H9 (cell line): ENCODE results near the gene B4GALT6. TPM values are rescaled to one million over a fixed set of nuclear protein-coding genes. Genes with fewer than 3 reads are reported as not detected.

Source experiments
- DNase-seq: peaks from one replicate; pipeline ENCODE4 v3.0.0-alpha.2; 2017
- H2AFZ ChIP-seq: one replicate; pipeline ENCODE4 v1.6.1; 2013; ENCODE audit warnings: mild to moderate bottlenecking, low read length, control low read depth, moderate library complexity
- H2AK5ac ChIP-seq: 2 replicates; pipeline ENCODE4 v1.6.1; 2013; ENCODE audit warnings: low read length, control low read depth, mixed read lengths; ENCODE audit not compliant: insufficient read length
- H2BK120ac ChIP-seq: one replicate; pipeline ENCODE4 v1.6.1; 2013; ENCODE audit warnings: low read depth, mild to moderate bottlenecking, low read length, control low read depth, inconsistent platforms; ENCODE audit not compliant: poor library complexity, severe bottlenecking
- H2BK12ac ChIP-seq: 2 replicates; pipeline ENCODE4 v1.6.1; 2013; ENCODE audit warnings: low read length, control low read depth, mixed read lengths, low read depth; ENCODE audit not compliant: insufficient read length
- H2BK15ac ChIP-seq: 2 replicates; pipeline ENCODE4 v1.6.1; 2013; ENCODE audit warnings: low read depth, low read length, control low read depth
- H2BK20ac ChIP-seq: one replicate; pipeline ENCODE4 v1.6.1; 2013; ENCODE audit warnings: low read depth, mild to moderate bottlenecking, low read length, control low read depth, inconsistent platforms; ENCODE audit not compliant: poor library complexity, severe bottlenecking
- H2BK5ac ChIP-seq: 2 replicates; pipeline ENCODE4 v1.6.1; 2013; ENCODE audit warnings: low read length, control low read depth, mixed read lengths; ENCODE audit not compliant: insufficient read length
- H3K14ac ChIP-seq: 2 replicates; pipeline ENCODE4 v1.6.1; 2013; ENCODE audit warnings: low read length, control low read depth; ENCODE audit not compliant: insufficient read depth
- H3K18ac ChIP-seq: 2 replicates; pipeline ENCODE4 v1.6.1; 2013; ENCODE audit warnings: low read depth, mild to moderate bottlenecking, mixed read lengths, low read length, control low read depth; ENCODE audit not compliant: insufficient read length
- H3K23ac ChIP-seq: 2 replicates; pipeline ENCODE4 v1.6.1; 2013; ENCODE audit warnings: low read length, control low read depth, mixed read lengths, low read depth; ENCODE audit not compliant: insufficient read length
- H3K23me2 ChIP-seq: 2 replicates; pipeline ENCODE4 v1.6.1; 2013; ENCODE audit warnings: low read depth, mild to moderate bottlenecking, mixed read lengths, low read length, control low read depth; ENCODE audit not compliant: insufficient read length, poor library complexity, severe bottlenecking
- H3K27ac ChIP-seq: 2 replicates; pipeline ENCODE4 v1.5.1; 2013; ENCODE audit warnings: low read length, control low read depth, mixed read lengths, low read depth; ENCODE audit not compliant: insufficient read length
- H3K27me3 ChIP-seq: 2 replicates; pipeline ENCODE4 v1.6.1; 2013; ENCODE audit warnings: low read length, control low read depth, inconsistent platforms; ENCODE audit not compliant: insufficient read depth
- H3K4ac ChIP-seq: 2 replicates; pipeline ENCODE4 v1.6.1; 2013; ENCODE audit warnings: low read depth, mild to moderate bottlenecking, control low read depth, inconsistent platforms, low read length, moderate library complexity
- H3K4me1 ChIP-seq: 2 replicates; pipeline ENCODE4 v1.6.1; 2013; ENCODE audit warnings: low read length, control low read depth, inconsistent platforms; ENCODE audit not compliant: insufficient read depth
- H3K4me2 ChIP-seq: 2 replicates; pipeline ENCODE4 v1.6.1; 2013; ENCODE audit warnings: low read length, control low read depth, mixed read lengths; ENCODE audit not compliant: insufficient read length, insufficient read depth
- H3K56ac ChIP-seq: 2 replicates; pipeline ENCODE4 v1.6.1; 2013; ENCODE audit warnings: low read depth, mild to moderate bottlenecking, mixed read lengths, low read length, control low read depth; ENCODE audit not compliant: insufficient read length
- H3K79me1 ChIP-seq: 2 replicates; pipeline ENCODE4 v1.6.1; 2013; ENCODE audit warnings: low read depth, mild to moderate bottlenecking, moderate library complexity, low read length, control low read depth, inconsistent platforms; ENCODE audit not compliant: insufficient read depth, poor library complexity, severe bottlenecking
- H3K79me2 ChIP-seq: 2 replicates; pipeline ENCODE4 v1.6.1; 2013; ENCODE audit warnings: low read length, control low read depth, inconsistent platforms; ENCODE audit not compliant: insufficient read depth
- H3K9ac ChIP-seq: 2 replicates; pipeline ENCODE4 v1.6.1; 2013; ENCODE audit warnings: low read length, control low read depth, mixed read lengths; ENCODE audit not compliant: insufficient read length; ENCODE audit errors: extremely low read depth
- H3K9me3 ChIP-seq: one replicate; pipeline ENCODE4 v1.6.1; 2013; ENCODE audit warnings: low read depth, low read length, inconsistent platforms; ENCODE audit not compliant: control insufficient read depth
- H3T11ph ChIP-seq: one replicate; pipeline ENCODE4 v1.6.1; 2013; ENCODE audit warnings: mild to moderate bottlenecking, low read length, control low read depth, inconsistent platforms
- H4K20me1 ChIP-seq: one replicate; pipeline ENCODE4 v1.6.1; 2013; ENCODE audit not compliant: control insufficient read depth, insufficient read length, insufficient read depth
- H4K5ac ChIP-seq: 2 replicates; pipeline ENCODE4 v1.6.1; 2013; ENCODE audit warnings: low read depth, mild to moderate bottlenecking, mixed read lengths, low read length, control low read depth; ENCODE audit not compliant: insufficient read length
- H4K8ac ChIP-seq: replicated peaks from 2 replicates; pipeline ENCODE4 v1.6.1; 2013; ENCODE audit warnings: low read length, control low read depth, mixed read lengths, low read depth; ENCODE audit not compliant: insufficient read length
- H4K91ac ChIP-seq: 2 replicates; pipeline ENCODE4 v1.6.1; 2013; ENCODE audit warnings: low read depth, mild to moderate bottlenecking, moderate library complexity, mixed read lengths, low read length, control low read depth; ENCODE audit not compliant: insufficient read length
- H3K27ac Mint-ChIP-seq, 3 experiments: 2 replicates in 2 of 3; 3 replicates in 1 of 3; pipeline ENCODE4 v1.8.0; 2020 to 2021; ENCODE audit warnings: mixed read lengths in 3 of 3, mild to moderate bottlenecking in 1 of 3, moderate library complexity in 1 of 3
- H3K27me3 Mint-ChIP-seq: 2 replicates; pipeline ENCODE4 v1.8.0; 2021; ENCODE audit warnings: low read depth, mild to moderate bottlenecking, moderate library complexity, mixed read lengths
- H3K36me3 Mint-ChIP-seq, 3 experiments: 2 replicates in 2 of 3; 3 replicates in 1 of 3; pipeline ENCODE4 v1.8.0; 2020 to 2021; ENCODE audit warnings: low read depth in 3 of 3, mixed read lengths in 3 of 3; ENCODE audit not compliant: insufficient read depth in 1 of 3
- H3K4me1 Mint-ChIP-seq, 2 experiments: 2 replicates each; pipeline ENCODE4 v1.8.0; 2020; ENCODE audit warnings: mixed read lengths in 2 of 2
- H3K4me3 Mint-ChIP-seq, 2 experiments: 2 replicates in 1 of 2; 3 replicates in 1 of 2; pipeline ENCODE4 v1.8.0; 2020 to 2021; ENCODE audit warnings: mild to moderate bottlenecking in 2 of 2, mixed read lengths in 2 of 2, moderate library complexity in 1 of 2
- H3K9me3 Mint-ChIP-seq, 2 experiments: 2 replicates in 1 of 2; 3 replicates in 1 of 2; pipeline ENCODE4 v1.8.0; 2020; ENCODE audit warnings: mild to moderate bottlenecking in 2 of 2, mixed read lengths in 2 of 2, moderate library complexity in 1 of 2
- CTCF ChIP-seq: fragments of 200-600 bp; sonication (generic); conservative IDR thresholded peaks from 3 replicates; pipeline ENCODE4 v1.8.0; 2021; ENCODE audit warnings: antibody characterized with exemption, mild to moderate bottlenecking
- WGBS: extraction: QIAGEN DNeasy Blood & Tissue Kit; methylation state at CpG from one replicate; pipeline ENCODE4 v1.1.7; 2013; ENCODE audit warnings: missing lambda C conversion rate, low lambda C conversion rate, mixed read lengths; ENCODE audit not compliant: insufficient read length; ENCODE audit errors: extremely low coverage; 5-methylcytosine and 5-hydroxymethylcytosine counted together
- total RNA-seq: library from RNA; stranded (reverse); gene quantifications from 2 replicates; pipeline ENCODE4 v1.2.1, GENCODE V29; 2021

B4GALT6 gene
- total RNA-seq, 1 experiment from 2014 or later, result 34.1 TPM

GRCh38 chr18:31697351-31698298 is 13.2 kb upstream of the B4GALT6 start:
- Histone ChIP-seq H3T11ph (no peak overlapping the region), H2AK5ac (no peak overlapping the region), H3K9ac (no peak overlapping the region), H3K14ac (no peak overlapping the region), H3K23me2 (no peaks in the 10 kb centered on the region), H3K4me2 (no peak overlapping the region), H3K27me3 (no peaks in the 10 kb centered on the region), H4K91ac (no peak overlapping the region), H2BK20ac (no peak overlapping the region), H3K79me2 (no peaks in the 10 kb centered on the region), H3K23ac (no peak overlapping the region), H3K4ac (no peak overlapping the region), H3K79me1 (no peaks in the 10 kb centered on the region), H2BK12ac (no peak overlapping the region), H3K56ac (no peak overlapping the region), H3K27ac (no peak overlapping the region), H2BK15ac (no peak overlapping the region), H3K4me1 (peaks cover 7% of the 10 kb centered on the region; the same call in 1 of the 2 replicates), H3K9me3 (no peaks in the 10 kb centered on the region), H4K5ac (no peak overlapping the region), H4K20me1 (no peaks in the 10 kb centered on the region), H4K8ac (no peak overlapping the region), H2AFZ (no peak overlapping the region), H3K18ac (no peak overlapping the region), H2BK120ac (no peak overlapping the region), H2BK5ac (no peak overlapping the region)
- no peak for TF ChIP-seq CTCF
- Mint-ChIP-seq H3K4me1 (peaks cover 19 to 20% of the 10 kb centered on the region in 2 experiments), H3K4me3 (no peak overlapping the region), H3K36me3 (peaks cover 0 to 14% (median 8%) of the 10 kb centered on the region in 3 experiments; a peak in 5 of 7 replicates), H3K27me3 (no peaks in the 10 kb centered on the region), H3K27ac (no peak overlapping the region), H3K9me3 (peaks cover 13% of the 10 kb centered on the region in 2 experiments; a peak in 4 of 5 replicates)
- WGBS, result no CpG with 5 or more reads among the region's 6 CpGs
- DNase-seq, result no peak
